GM13976 (cell line): ENCODE results near the gene PPA2.

Experiments used
- DNase-seq: peaks from one replicate; pipeline ENCODE4 v3.0.0; 2012; ENCODE audit warnings: low spot score
- in situ Hi-C: fragments of 300-500 bp; cut with MboI; formaldehyde crosslinking; loops from one replicate; pipeline ENCODE4 v1.12.0; 2022; ENCODE audit warnings: low sequenced_read_pairs, mixed read lengths, inconsistent platforms; ENCODE audit not compliant: unreplicated experiment
- TF ChIP-seq, protein P1 (sequence below): IDR thresholded peaks from 2 replicates; pipeline ENCODE4 v1.5.1; 2012; ENCODE audit warnings: borderline replicate concordance, mild to moderate bottlenecking; ENCODE audit not compliant: insufficient read depth; ENCODE audit errors: extremely low read depth, missing control alignments, control extremely low read depth

The PPA2 gene

GRCh38 chr4:105356194-105356593, 117.7 kb downstream of the PPA2 start:
- TF ChIP-seq, protein P1, sequence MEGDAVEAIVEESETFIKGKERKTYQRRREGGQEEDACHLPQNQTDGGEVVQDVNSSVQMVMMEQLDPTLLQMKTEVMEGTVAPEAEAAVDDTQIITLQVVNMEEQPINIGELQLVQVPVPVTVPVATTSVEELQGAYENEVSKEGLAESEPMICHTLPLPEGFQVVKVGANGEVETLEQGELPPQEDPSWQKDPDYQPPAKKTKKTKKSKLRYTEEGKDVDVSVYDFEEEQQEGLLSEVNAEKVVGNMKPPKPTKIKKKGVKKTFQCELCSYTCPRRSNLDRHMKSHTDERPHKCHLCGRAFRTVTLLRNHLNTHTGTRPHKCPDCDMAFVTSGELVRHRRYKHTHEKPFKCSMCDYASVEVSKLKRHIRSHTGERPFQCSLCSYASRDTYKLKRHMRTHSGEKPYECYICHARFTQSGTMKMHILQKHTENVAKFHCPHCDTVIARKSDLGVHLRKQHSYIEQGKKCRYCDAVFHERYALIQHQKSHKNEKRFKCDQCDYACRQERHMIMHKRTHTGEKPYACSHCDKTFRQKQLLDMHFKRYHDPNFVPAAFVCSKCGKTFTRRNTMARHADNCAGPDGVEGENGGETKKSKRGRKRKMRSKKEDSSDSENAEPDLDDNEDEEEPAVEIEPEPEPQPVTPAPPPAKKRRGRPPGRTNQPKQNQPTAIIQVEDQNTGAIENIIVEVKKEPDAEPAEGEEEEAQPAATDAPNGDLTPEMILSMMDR: no peak
- in situ Hi-C loops: no loop called here

DNA sequence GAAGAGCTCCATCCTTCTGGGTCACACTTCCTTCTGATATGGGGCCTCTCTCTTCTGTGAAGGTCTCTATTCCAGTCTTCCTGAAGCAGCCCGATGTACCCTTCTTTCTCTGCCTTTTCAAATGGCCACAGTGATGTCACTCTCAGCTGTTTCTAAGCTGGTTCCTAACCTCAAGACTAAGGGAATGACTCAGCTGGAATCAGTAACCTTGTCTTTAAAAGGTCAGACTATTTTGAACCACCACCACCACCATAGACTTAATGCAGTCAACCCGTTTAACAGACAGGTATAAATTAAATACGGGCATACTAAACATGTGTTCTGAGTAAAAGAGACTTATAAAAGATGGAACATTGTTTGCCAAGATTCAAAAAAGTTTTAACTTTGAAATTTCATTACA, 121.0 kb downstream of the PPA2 start:
- TF ChIP-seq, protein P1: no peak
- in situ Hi-C loops: no loop called here
- peak; percentile 19 for DNase-seq

More at GRCh38 chr4:105356194-105356593, 117.7 kb downstream of the PPA2 start:
- no peak for DNase-seq

DNA sequence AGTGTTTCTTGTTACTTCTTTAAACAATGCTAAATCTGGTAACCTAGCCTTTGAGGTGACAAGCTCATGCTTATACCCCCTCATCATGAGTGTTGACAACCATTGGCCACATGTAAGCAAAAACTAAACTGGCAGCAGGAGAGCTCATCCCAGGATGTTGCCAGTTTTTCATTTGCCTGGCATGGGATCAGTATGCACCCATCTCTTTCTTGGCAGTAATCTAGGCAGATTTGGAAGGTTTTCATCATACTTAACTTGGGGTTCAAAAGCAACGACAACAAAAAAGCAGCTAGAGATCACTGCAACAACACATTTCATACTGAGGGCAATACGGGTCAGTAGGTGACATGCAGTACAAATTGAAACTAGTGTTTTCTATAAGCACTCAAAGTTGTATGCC, 122.0 kb downstream of the PPA2 start:
- in situ Hi-C loops: no loop called here
- DNase-seq: no peak
- TF ChIP-seq, protein P1: no peak

- in situ Hi-C loops: no loop called here
- TF ChIP-seq, protein P1: no peak
- peak; percentile 15 for DNase-seq
These were observed 122.9 kb downstream of the PPA2 start for GRCh38 chr4:105350859-105351490.

DNA sequence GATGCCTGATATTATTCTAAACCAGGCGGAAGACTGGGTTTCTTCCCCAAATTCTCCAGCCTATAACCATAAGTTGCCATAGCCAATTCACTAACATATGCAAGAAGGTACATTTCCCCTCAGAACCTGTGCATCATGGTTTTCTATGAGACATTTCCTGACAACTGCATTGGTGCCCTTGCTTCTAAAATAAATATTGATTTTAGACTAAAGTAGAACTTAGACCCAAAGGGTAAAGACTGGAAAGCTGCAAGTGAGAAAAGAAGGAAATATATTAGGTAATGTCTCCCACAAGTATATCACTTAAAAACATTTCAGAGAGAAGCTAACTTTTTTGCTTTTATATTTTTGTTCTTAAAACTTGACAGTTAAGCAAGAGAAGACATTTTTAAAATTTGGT, 125.1 kb downstream of the PPA2 start:
- in situ Hi-C loops: no loop called here
- TF ChIP-seq, protein P1: no peak
- DNase-seq: no peak

DNA sequence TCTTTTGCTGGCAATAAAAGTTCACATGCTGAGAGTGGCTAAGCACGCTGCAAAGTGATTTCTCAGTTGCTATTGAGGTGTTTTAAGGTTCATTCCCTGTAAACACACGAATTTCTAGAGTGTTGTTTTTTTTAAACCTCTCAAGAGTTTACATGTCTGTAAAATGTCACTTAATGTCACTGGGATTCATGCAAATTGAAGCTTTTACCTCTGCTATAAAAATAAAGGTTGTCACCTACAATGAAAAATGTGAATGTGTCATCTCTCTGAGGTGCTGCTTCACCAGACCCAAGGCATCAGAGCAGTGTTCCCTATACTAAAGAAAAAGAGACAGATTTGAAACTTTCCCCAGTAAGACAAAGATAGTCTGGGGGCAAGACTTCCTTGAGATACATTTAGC, 127.0 kb downstream of the PPA2 start:
- TF ChIP-seq, protein P1: no peak
- in situ Hi-C loops: no loop called here
- DNase-seq: no peak
